Spleen (tissue), 11 donors: ENCODE measurements around the gene NXPH3. TPM values are rescaled to one million over a fixed set of nuclear protein-coding genes. Genes with fewer than 3 reads are reported as not detected.
A peak's percentile ranks its signal among the peaks of the same experiment; 100 is the strongest.

Experiments
- DNase-seq: peaks from one replicate; pipeline ENCODE4 v3.0.0-alpha.2; 2020
- H3K27ac ChIP-seq, 8 donors: fragments of 200-600 bp; sonication (generic) in 7 of 8; 1 replicate in 4 of 8; 2 replicates in 4 of 8; pipeline versions ENCODE4 v1.5.0 to v1.8.0; 2016 to 2021; ENCODE audit warnings: inconsistent platforms in 4 of 8, mild to moderate bottlenecking in 4 of 8, moderate library complexity in 1 of 8
- H3K27me3 ChIP-seq, 7 donors: fragments of 200-600 bp; sonication (generic) in 6 of 7; replicated peaks in 1 of 7; 1 replicate in 4 of 7; 2 replicates in 3 of 7; pipeline versions ENCODE4 v1.5.0 to v1.8.0; 2016 to 2021; ENCODE audit warnings: inconsistent platforms in 3 of 7, mild to moderate bottlenecking in 1 of 7
- H3K36me3 ChIP-seq, 6 donors: fragments of 200-600 bp; sonication (generic) in 5 of 6; 1 replicate in 4 of 6; 2 replicates in 2 of 6; pipeline versions ENCODE4 v1.5.0 to v1.8.0; 2016 to 2021; ENCODE audit warnings: inconsistent platforms in 2 of 6
- H3K4me1 ChIP-seq, 6 donors: fragments of 200-600 bp; sonication (generic) in 5 of 6; 1 replicate in 3 of 6; 2 replicates in 3 of 6; pipeline versions ENCODE4 v1.5.0 to v1.8.0; 2016 to 2021; ENCODE audit warnings: inconsistent platforms in 3 of 6
- H3K4me3 ChIP-seq, 8 donors: fragments of 200-600 bp; sonication (generic) in 7 of 8; 1 replicate in 4 of 8; 2 replicates in 4 of 8; pipeline versions ENCODE4 v1.5.0 to v1.8.0; 2016 to 2021; ENCODE audit warnings: inconsistent platforms in 4 of 8, mild to moderate bottlenecking in 4 of 8, moderate library complexity in 2 of 8
- H3K9me3 ChIP-seq, 8 donors: fragments of 200-600 bp; sonication (generic) in 7 of 8; 1 replicate in 4 of 8; 2 replicates in 4 of 8; pipeline versions ENCODE4 v1.5.0 to v1.8.0; 2016 to 2021; ENCODE audit warnings: inconsistent platforms in 4 of 8
- CTCF ChIP-seq, 11 experiments: fragments of 200-600 bp in 7 of 11; fragments of 450-650 bp in 4 of 11; sonication (generic) in 4 of 11; IDR thresholded peaks in 8 of 11; conservative IDR thresholded peaks in 3 of 11; 1 replicate in 7 of 11; 2 replicates in 4 of 11; pipeline versions ENCODE4 v1.4.0 to v1.8.0; 2016 to 2021; ENCODE audit warnings: antibody characterized with exemption in 11 of 11, inconsistent platforms in 4 of 11, mild to moderate bottlenecking in 1 of 11
- POLR2A ChIP-seq, 3 donors: fragments of 450-650 bp; IDR thresholded peaks; one replicate each; pipeline ENCODE4 v1.5.1; 2017; ENCODE audit warnings: antibody characterized with exemption in 3 of 3, mild to moderate bottlenecking in 1 of 3
- POLR2AphosphoS5 ChIP-seq, 3 donors: sonication (generic); formaldehyde crosslinking; IDR thresholded peaks; one replicate each; pipeline ENCODE4 v1.5.1; 2017; ENCODE audit warnings: antibody characterized with exemption in 3 of 3
- WGBS, 5 donors: extraction: QIAGEN DNeasy Blood & Tissue Kit in 3 of 5; methylation state at CpG; one replicate each; pipeline versions ENCODE4 v1.1.5 to v1.1.7; 2013 to 2018; 5-methylcytosine and 5-hydroxymethylcytosine counted together
- intact Hi-C: fragments of 100-400 bp; cut with DNase I; formaldehyde crosslinking; loops from one replicate; pipeline ENCODE4 v1.15.0; 2023; ENCODE audit warnings: low total_unique reads
- polyA plus RNA-seq, 3 donors: library from polyadenylated mRNA; stranded (reverse); fragments of 200-250 nt; gene quantifications; one replicate each; pipeline ENCODE4 v1.2.1, GENCODE V29; 2013
- total RNA-seq, 7 donors: library from RNA; depleted of rRNA in 3 of 7; stranded (reverse); fragments of >200 nt in 3 of 7; fragmentation: NEBNext Ultra II Directional in 4 of 7; extraction: Animal tissue kit (Norgen Biotek cat#: 25700) in 4 of 7; gene quantifications; one replicate each; pipeline versions ENCODE4 v1.1.0 to v1.2.1, GENCODE V29; 2016 to 2021
- donor health status: healthy with polysubstance abuse.
- donor health status: DM: no; HTN: no; CAD: no; lungs with moderate emphysema.
- donor health status: DM: no; HTN: no; CAD: no.
- donor health status: Bipolar disorder and iron deficiency.
- donor health status: healthy.
- donor health status: DM: no; HTN: no; CAD: no.
- donor health status: DM: yes; HTN: yes; CAD: no.

NXPH3 gene
- total and polyA plus RNA-seq, 10 donors = 0.37 to 3.3 (median 1.4) TPM

GRCh38 chr17:49597928-49598655 is 22.4 kb downstream of the NXPH3 start:
- intact Hi-C loops = no loop called here
- no peaks in the 10 kb centered on the region for H3K27me3 ChIP-seq
- no peak for TF ChIP-seq POLR2A (IDR thresholded peaks at IDR 0.05)
- TF ChIP-seq CTCF (IDR thresholded peaks at IDR 0.05 in 8 of 11, conservative IDR thresholded peaks at IDR 0.05 in 3 of 11) = no peak
- TF ChIP-seq POLR2AphosphoS5 (IDR thresholded peaks at IDR 0.05) = no peak
- whole genome bisulfite sequencing, 5 donors = 85 to 90% (median 88%) methylated on average over 8 of the region's 8 CpGs
- no peak overlapping the region for H3K4me3 ChIP-seq
- H3K9me3 ChIP-seq = no peaks in the 10 kb centered on the region
- peaks cover 3 to 100% (median 66%) of the 10 kb centered on the region in 6 donors for H3K36me3 ChIP-seq
- peak overlapping the region in 1 of 8 donors; percentile 13 for H3K27ac ChIP-seq
- peaks cover 0 to 12% (median 3%) of the 10 kb centered on the region in 6 donors for H3K4me1 ChIP-seq
- DNase-seq = no peak

GRCh38 chr17:49598918-49599317 is 23.2 kb downstream of the NXPH3 start:
- intact Hi-C loops = no loop called here
- 94 to 99% (median 96%) methylated on average over 3 of the region's 3 CpGs for WGBS, 5 donors
- no peak overlapping the region for H3K27ac ChIP-seq

GRCh38 chr17:49600949-49601348 is 25.3 kb downstream of the NXPH3 start:
- TF ChIP-seq POLR2AphosphoS5 (IDR thresholded peaks at IDR 0.05) = no peak
- TF ChIP-seq CTCF (IDR thresholded peaks at IDR 0.05 in 8 of 11, conservative IDR thresholded peaks at IDR 0.05 in 3 of 11) = no peak
- no peak for TF ChIP-seq POLR2A (IDR thresholded peaks at IDR 0.05)
- Histone ChIP-seq H3K9me3 (no peaks in the 10 kb centered on the region), H3K27me3 (no peaks in the 10 kb centered on the region), H3K36me3 (peaks cover 0 to 100% (median 81%) of the 10 kb centered on the region in 6 donors), H3K4me1 (peaks cover 0 to 16% (median 3%) of the 10 kb centered on the region in 6 donors), H3K27ac (no peak overlapping the region), H3K4me3 (no peak overlapping the region)
- intact Hi-C loops = no loop called here
- DNase-seq = no peak

More at GRCh38 chr17:49598918-49599317, 23.2 kb downstream of the NXPH3 start:
- Histone ChIP-seq H3K4me3 (no peak overlapping the region), H3K4me1 (peaks cover 0 to 16% (median 3%) of the 10 kb centered on the region in 6 donors), H3K27me3 (no peaks in the 10 kb centered on the region), H3K9me3 (no peaks in the 10 kb centered on the region), H3K36me3 (peaks cover 3 to 100% (median 69%) of the 10 kb centered on the region in 6 donors)
- TF ChIP-seq POLR2A (IDR thresholded peaks at IDR 0.05) = no peak
- no peak for DNase-seq

- no peak for TF ChIP-seq POLR2A (IDR thresholded peaks at IDR 0.05)
- no peak for TF ChIP-seq CTCF (IDR thresholded peaks at IDR 0.05 in 8 of 11, conservative IDR thresholded peaks at IDR 0.05 in 3 of 11)
- no peak for DNase-seq
- Histone ChIP-seq H3K4me3 (no peak overlapping the region), H3K27ac (no peak overlapping the region), H3K27me3 (no peaks in the 10 kb centered on the region), H3K9me3 (no peaks in the 10 kb centered on the region), H3K36me3 (peaks cover 0 to 100% (median 85%) of the 10 kb centered on the region in 6 donors), H3K4me1 (peaks cover 0 to 11% (median 2%) of the 10 kb centered on the region in 6 donors)
- intact Hi-C loops = no loop called here
These were observed 27.1 kb downstream of the NXPH3 start for GRCh38 chr17:49602783-49603182.
